Stimulated activated CD8-positive, alpha-beta memory T cell treated with anti-CD3 and anti-CD28 coated beads, Interleukin-12 subunit alpha, Interleukin-12 subunit beta, amount 100 ng/mL, for 4 hours (primary cell): ENCODE measurements around the gene FAM227A.
"Not testable (repeated sequence)": the region's sequence is repeated elsewhere in the genome, so short reads cannot be mapped to it uniquely, and the experiment has no call there.

Experiments
- DNase-seq: peaks from one replicate; pipeline ENCODE4 v3.0.0-alpha.2; 2020; ENCODE audit warnings: low read depth

FAM227A gene

GRCh38 chr22:38657045-38657909, 1.1 kb upstream of the FAM227A start:
- no peak for DNase-seq

GRCh38 chr22:38655519-38656255, 505 bp downstream of the FAM227A start:
- no peak for DNase-seq

GRCh38 chr22:38653741-38654140, 2.5 kb downstream of the FAM227A start:
- no peak for DNase-seq

GRCh38 chr22:38652859-38653258, 3.3 kb downstream of the FAM227A start:
- DNase-seq, result no peak

- no peak for DNase-seq
These were observed 6.2 kb downstream of the FAM227A start for GRCh38 chr22:38649841-38650522.

GRCh38 chr22:38645430-38645829, 10.8 kb downstream of the FAM227A start:
- no peak for DNase-seq

- not testable (repeated sequence) for DNase-seq
These were observed 11.9 kb downstream of the FAM227A start for GRCh38 chr22:38644245-38644644.

GRCh38 chr22:38641476-38642040, 14.6 kb downstream of the FAM227A start:
- no peak for DNase-seq

- no peak for DNase-seq
These were observed 17.5 kb downstream of the FAM227A start for GRCh38 chr22:38638728-38639127.

GRCh38 chr22:38638216-38638615, 18.0 kb downstream of the FAM227A start:
- no peak for DNase-seq

- no peak for DNase-seq
These were observed 23.7 kb downstream of the FAM227A start for GRCh38 chr22:38632528-38632927.

GRCh38 chr22:38631724-38632123, 24.5 kb downstream of the FAM227A start:
- DNase-seq, result no peak

- DNase-seq, result no peak
These were observed 27.1 kb downstream of the FAM227A start for GRCh38 chr22:38629108-38629507.

GRCh38 chr22:38628444-38628843, 27.7 kb downstream of the FAM227A start:
- DNase-seq, result no peak

- no peak for DNase-seq
These were observed 32.8 kb downstream of the FAM227A start for GRCh38 chr22:38623351-38623750.

- DNase-seq, result no peak
These were observed 37.5 kb downstream of the FAM227A start for GRCh38 chr22:38618682-38619081.

GRCh38 chr22:38618258-38618657, 37.9 kb downstream of the FAM227A start:
- DNase-seq, result no peak

- not testable (repeated sequence) for DNase-seq
These were observed 41.2 kb downstream of the FAM227A start for GRCh38 chr22:38615064-38615405.

GRCh38 chr22:38614332-38615063, 41.7 kb downstream of the FAM227A start:
- DNase-seq, result no peak

- DNase-seq, result no peak
These were observed 42.6 kb downstream of the FAM227A start for GRCh38 chr22:38613588-38613987.

- no peak for DNase-seq
These were observed 43.8 kb downstream of the FAM227A start for GRCh38 chr22:38612217-38613006.
